Stimulated activated CD4-positive, alpha-beta T cell treated with anti-CD3 and anti-CD28 coated beads, TNF-alpha, amount 100 ng/mL, for 4 hours (primary cell): ENCODE data around the gene MRPL30.
A peak's percentile ranks its signal among the peaks of the same experiment; 100 is the strongest.
"Not testable (repeated sequence)": the region's sequence is repeated elsewhere in the genome, so short reads cannot be mapped to it uniquely, and the experiment has no call there.

ENCODE experiments used
- DNase-seq, 3 experiments: peaks; one replicate each; pipeline ENCODE4 v3.0.0-alpha.2; 2020; ENCODE audit warnings: low read depth in 3 of 3

Gene MRPL30

DNA sequence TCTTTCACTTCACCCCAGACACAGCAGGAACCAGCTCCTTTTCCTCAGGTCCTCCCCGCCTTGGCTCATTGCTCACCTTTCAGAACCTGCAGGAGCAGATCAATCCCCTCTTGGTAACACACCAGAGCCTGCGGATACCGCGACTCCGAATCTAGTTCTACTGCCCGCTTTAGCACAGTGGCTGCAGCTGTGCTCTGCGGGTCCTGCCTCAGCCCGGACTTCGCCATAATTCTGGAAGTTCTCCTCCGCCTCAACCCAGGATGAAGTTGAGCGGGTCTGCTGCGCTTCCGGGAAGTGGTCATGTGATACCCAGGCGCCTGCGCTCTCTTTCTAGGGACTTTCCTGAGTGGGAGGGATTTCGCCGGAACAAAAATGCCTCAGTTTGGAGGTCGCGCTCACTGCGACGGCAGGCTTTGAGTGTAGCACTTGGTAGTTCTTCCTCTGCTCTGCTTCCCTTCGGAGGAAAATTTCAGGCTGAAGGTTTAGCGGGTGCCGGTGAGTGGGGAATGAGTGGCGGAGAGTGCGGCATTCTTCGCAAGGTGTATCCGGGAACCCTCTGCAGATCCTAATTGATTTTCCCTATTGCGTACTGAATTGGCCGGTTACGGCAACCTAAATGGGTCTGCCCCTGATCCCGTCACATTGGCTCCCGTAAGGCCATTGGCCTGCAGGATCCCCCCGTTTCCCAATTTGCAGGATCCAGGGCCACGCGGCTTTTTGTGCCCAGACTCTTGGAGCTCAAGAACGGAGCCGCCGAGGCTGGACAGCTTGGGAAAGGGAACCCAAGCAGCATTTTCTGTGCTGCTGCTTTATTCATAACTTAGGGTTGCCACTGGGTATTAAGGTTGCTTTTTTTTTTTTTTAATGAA, at the start of gene MRPL30, which contains the start of gene MITD1:
Gene MRPL30 (plus strand): TSS at position 430 of the 869 bp plus-strand sequence. CDS start 5,020 bp downstream, outside the sequence.
Gene MITD1 (minus strand): TSS at position 304 of the 869 bp plus-strand sequence. CDS start 77 bp downstream, at position 227.
- peak; percentile 60 to 85 (median 77) for DNase-seq

DNA sequence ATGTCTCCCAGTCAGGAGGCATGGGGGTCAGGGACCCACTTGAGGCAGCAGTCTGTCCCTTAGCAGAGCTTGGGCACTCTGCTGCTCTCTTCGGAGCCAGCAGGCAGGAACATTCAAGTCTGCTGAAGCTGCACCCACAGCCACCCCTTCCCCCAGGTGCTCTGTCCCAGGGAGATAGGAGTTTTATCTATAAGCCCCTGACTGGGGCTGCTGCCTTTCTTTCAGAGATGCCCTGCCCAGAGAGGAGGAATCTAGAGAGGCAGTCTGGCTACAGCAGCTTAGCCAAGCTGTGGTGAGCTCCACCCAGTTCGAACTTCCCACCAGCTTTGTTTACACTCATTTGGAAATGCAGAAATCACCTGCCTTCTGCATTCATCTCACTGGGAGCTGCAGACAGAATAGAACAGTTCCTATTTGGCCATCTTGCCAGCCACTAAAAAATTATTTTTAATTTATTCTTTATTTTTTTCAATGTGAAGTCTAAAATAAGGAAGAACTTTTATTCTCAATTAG, 45.9 kb upstream of the MRPL30 start:
- not testable (repeated sequence) for DNase-seq

GRCh38 chr2:99139003-99139402, 42.0 kb upstream of the MRPL30 start:
- DNase-seq = no peak

GRCh38 chr2:99140056-99140859, 40.7 kb upstream of the MRPL30 start:
- no peak for DNase-seq

DNA sequence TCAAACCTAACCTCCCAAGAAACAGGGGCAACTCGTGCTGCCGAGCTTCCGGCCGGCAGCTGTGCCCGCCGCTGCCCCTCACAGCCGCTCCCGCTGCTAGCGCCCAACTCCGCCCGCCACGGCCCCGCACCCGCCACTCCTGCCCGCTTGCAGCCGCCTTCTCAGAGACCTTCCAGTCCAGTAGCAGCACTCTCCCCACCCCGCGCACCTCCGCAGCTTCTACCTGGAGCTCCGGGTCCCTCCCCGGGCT, 40.2 kb upstream of the MRPL30 start:
- no peak for DNase-seq

GRCh38 chr2:99141110-99142108, 39.6 kb upstream of the MRPL30 start, which contains the start of gene C2orf15:
TSS of gene C2orf15 (plus strand) at chr2:99141707. CDS start at chr2:99150559, 8,852 bp downstream.
- DNase-seq = peak; percentile 96 to 97 (median 96)

GRCh38 chr2:99150706-99151105, 30.3 kb upstream of the MRPL30 start:
- no peak for DNase-seq

DNA sequence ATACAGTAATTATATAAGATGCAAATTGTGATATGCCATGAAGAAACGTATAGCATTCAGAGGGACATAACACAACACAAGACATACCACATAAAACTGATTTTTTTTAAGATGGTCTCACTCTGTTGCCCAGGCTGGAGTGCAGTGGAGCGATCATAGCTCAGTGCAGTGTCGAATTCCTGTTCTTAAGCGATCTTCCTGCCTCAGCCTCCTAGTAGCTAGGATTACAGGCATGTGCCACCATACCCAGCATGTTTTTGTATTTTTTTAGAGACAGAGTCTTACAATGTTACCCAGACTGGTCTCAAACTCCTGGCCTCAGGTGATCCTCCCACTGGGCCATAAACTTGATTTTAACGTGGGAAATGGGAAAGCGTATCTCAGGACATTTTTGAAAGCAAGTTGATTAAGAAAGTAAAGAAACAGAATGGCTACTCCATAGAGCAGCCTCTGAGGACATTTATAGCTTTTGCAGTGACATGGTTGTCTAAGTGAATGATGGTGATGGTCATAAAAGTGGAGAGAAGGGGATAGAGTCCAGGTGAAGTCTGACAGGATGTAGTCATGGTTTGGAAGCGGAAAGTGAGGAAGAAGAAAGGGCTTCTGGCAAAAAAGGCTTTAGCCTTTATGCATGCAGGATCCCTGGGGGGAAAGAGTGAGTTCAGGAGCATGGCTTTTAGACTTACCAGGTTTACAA, 28.6 kb upstream of the MRPL30 start:
- no peak for DNase-seq

DNA sequence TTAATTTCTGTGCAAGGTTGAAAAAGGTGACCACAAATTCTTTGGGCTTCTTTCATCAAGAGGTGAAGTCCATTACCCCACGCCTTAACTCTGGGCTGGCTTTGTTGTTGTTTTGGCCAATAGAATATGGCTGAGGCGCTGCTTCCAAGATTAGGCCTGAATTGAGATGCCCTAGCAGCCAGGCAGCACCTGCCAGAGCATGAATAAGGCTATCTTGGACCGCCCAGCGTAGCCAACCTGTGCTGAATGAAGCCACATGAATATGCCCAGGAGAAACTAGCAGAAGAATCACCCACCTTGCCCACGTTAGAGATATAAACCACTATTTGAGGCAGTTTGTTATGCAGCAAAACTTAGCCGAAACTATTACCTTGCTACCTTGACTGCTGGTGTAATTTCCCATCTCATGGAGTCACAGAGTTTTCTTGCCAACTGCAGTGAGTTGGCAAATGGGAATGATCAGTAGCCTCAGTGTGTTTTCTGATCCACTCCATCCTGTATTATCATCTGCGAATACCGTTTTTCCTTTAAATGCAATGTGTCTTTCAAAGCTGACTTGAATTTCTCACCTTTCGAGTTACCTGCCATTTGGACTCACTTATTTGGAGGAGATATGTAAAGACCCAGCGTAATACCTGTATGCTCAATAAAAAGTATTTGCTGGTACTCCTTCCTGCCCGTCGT, 26.9 kb upstream of the MRPL30 start:
- no peak for DNase-seq

- DNase-seq = peak; percentile 82 to 87 (median 84)
Measured at GRCh38 chr2:99154643-99155536, 26.1 kb upstream of the MRPL30 start, which contains the start of the genes LIPT1 and TSGA10. TSS of gene LIPT1 (plus strand) at chr2:99154967. CDS start at chr2:99161958, 6,991 bp downstream. TSS of gene TSGA10 (minus strand) at chr2:99154942. CDS start at chr2:99109439, 45,503 bp downstream.

- no peak for DNase-seq
Measured at GRCh38 chr2:99156891-99157290, 24.1 kb upstream of the MRPL30 start.

GRCh38 chr2:99158599-99158998, 22.4 kb upstream of the MRPL30 start:
- no peak for DNase-seq

DNA sequence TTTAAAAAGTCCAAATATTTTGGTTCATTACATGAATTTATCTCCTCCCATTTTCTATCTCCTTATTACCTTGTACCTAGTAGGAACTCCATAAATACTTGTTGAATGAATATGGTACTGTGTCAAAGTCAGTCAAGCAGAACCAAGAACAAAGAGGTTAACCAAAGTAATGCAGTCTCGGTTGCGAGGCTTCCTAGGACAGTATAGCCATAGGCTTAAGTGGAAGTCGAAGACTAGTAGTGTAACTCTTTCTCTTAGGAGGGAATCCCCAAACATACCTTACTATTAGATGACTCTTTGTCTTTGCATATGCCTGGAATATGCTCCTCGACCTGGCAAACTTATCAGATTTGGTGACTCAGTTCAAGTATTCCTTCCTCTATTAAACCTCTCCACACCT, 21.4 kb upstream of the MRPL30 start:
- DNase-seq = no peak

- DNase-seq = no peak
Measured at GRCh38 chr2:99166218-99166617, 14.8 kb upstream of the MRPL30 start.

- DNase-seq = no peak
Measured at GRCh38 chr2:99169534-99169933, 11.4 kb upstream of the MRPL30 start.

GRCh38 chr2:99171377-99172140, 9.4 kb upstream of the MRPL30 start:
- no peak for DNase-seq

DNA sequence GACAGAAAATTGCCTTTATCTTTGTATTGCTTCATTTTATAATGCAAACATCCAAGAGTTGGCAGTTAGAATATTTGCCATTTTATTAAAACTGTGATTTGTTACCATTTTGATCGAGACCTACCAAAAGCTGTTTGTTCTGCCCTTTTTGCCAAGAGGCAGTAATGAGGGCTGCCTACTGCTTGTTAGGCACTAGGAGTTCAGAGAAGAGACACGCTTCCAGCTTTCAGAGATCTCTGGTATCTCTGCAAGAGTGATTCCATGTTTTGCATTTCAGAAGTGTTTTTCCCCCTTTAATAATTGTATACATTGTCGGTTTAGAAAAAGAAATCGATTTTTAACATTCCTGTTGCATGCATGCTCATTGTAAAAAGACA, 628 bp downstream of the MRPL30 start:
- DNase-seq = no peak

DNA sequence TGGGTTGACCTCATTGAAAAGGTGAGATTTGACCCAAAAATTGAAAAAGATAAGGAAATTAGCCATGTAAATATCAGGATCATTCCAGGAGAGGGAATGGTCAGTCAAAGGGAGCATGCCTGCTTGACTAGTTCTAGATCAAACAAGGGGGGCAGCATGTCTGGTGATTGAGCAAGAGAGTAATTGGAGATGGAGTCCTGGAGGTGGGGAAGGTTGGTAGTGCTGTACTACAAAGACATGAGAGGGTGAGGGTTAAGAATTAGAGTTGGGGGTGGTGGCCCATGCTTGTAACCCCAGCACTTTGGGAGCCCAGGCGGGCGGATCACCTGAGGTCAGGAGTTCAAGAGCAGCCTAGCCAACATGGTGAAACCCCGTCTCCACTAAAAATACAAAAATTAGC, 2.0 kb downstream of the MRPL30 start:
- no peak for DNase-seq
